ENCODE measurements around the gene PDSS2.
"Not testable (repeated sequence)": the region's sequence is repeated elsewhere in the genome, so short reads cannot be mapped to it uniquely, and the experiment has no call there.

DNA sequence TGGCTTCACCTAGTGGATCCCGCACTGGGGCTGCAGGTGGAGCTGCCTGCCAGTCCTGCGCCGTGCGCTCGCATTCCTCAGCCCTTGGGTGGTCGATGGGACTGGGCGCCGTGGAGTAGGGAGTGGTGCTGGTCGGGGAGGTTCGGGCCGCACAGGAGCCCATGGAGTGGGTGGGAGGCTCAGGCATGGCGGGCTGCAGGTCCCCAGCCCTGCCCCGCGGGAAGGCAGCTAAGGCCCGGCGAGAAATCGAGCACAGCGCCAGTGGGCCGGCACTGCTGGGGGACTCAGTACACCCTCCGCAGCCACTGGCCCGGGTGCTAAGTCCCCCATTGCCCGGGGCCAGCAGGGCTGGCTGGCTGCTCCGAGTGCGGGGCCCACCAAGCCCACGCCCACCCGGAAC lies 95.2 kb downstream of the PDSS2 start:
- TF ChIP-seq, protein P1, sequence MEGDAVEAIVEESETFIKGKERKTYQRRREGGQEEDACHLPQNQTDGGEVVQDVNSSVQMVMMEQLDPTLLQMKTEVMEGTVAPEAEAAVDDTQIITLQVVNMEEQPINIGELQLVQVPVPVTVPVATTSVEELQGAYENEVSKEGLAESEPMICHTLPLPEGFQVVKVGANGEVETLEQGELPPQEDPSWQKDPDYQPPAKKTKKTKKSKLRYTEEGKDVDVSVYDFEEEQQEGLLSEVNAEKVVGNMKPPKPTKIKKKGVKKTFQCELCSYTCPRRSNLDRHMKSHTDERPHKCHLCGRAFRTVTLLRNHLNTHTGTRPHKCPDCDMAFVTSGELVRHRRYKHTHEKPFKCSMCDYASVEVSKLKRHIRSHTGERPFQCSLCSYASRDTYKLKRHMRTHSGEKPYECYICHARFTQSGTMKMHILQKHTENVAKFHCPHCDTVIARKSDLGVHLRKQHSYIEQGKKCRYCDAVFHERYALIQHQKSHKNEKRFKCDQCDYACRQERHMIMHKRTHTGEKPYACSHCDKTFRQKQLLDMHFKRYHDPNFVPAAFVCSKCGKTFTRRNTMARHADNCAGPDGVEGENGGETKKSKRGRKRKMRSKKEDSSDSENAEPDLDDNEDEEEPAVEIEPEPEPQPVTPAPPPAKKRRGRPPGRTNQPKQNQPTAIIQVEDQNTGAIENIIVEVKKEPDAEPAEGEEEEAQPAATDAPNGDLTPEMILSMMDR (IDR thresholded peaks at IDR 0.05) = not testable (repeated sequence)
- not testable (repeated sequence) for TF ChIP-seq POLR2A (IDR thresholded peaks at IDR 0.05)

Measured in suprapubic skin (tissue), 3 donors.